PFSK-1 (cell line): ENCODE results near the gene SERPINB1.

Experiments
- FOXP2 ChIP-seq: optimal IDR thresholded peaks from 2 replicates; pipeline ENCODE3; 2011; ENCODE audit warnings: borderline replicate concordance, control low read depth, inconsistent platforms; ENCODE audit not compliant: insufficient read depth; ENCODE audit errors: extremely low read length, extremely low read depth
- POLR2AphosphoS5 ChIP-seq: IDR thresholded peaks from 2 replicates; pipeline ENCODE4 v1.6.1; 2012; ENCODE audit warnings: low read depth, mild to moderate bottlenecking, control low read depth, low read length, moderate library complexity
- REST ChIP-seq, 2 experiments: IDR thresholded peaks; 2 replicates each; pipeline versions ENCODE4 v1.6.1 to v1.8.0; 2011 to 2012; ENCODE audit warnings: low read depth in 2 of 2, low read length in 2 of 2, control low read depth in 1 of 2, inconsistent platforms in 1 of 2, mild to moderate bottlenecking in 1 of 2, moderate library complexity in 1 of 2; ENCODE audit not compliant: insufficient read depth in 1 of 2
- SIN3A ChIP-seq: IDR thresholded peaks from 2 replicates; pipeline ENCODE4 v1.6.1; 2012; ENCODE audit warnings: mild to moderate bottlenecking, low read length, moderate library complexity, borderline replicate concordance; ENCODE audit not compliant: insufficient read depth
- TAF1 ChIP-seq: IDR thresholded peaks from 2 replicates; pipeline ENCODE4 v1.6.1; 2012; ENCODE audit warnings: low read length, control low read depth, borderline replicate concordance; ENCODE audit not compliant: insufficient read depth

SERPINB1 gene

GRCh38 chr6:2852514-2852855 lies 10.8 kb upstream of the SERPINB1 start:
- TF ChIP-seq TAF1 = no peak
- TF ChIP-seq POLR2AphosphoS5 = no peak
- TF ChIP-seq SIN3A = no peak
- TF ChIP-seq REST (IDR thresholded peaks at IDR 0.05; ENCODE audit: insufficient read depth in 1 of 2, low read depth in 2 of 2, low read length in 2 of 2) = no peak
- TF ChIP-seq FOXP2 = no peak

GRCh38 chr6:2851727-2852513 lies 10.3 kb upstream of the SERPINB1 start:
- TF ChIP-seq SIN3A (no peak), REST (IDR thresholded peaks at IDR 0.05; ENCODE audit: insufficient read depth in 1 of 2, low read depth in 2 of 2, low read length in 2 of 2) (no peak), TAF1 (no peak), FOXP2 (no peak), POLR2AphosphoS5 (no peak)

- TF ChIP-seq REST (IDR thresholded peaks at IDR 0.05; ENCODE audit: insufficient read depth in 1 of 2, low read depth in 2 of 2, low read length in 2 of 2) = no peak
- no peak for TF ChIP-seq SIN3A
- TF ChIP-seq POLR2AphosphoS5 = no peak
- no peak for TF ChIP-seq TAF1
- no peak for TF ChIP-seq FOXP2
These were observed 9.0 kb upstream of the SERPINB1 start for GRCh38 chr6:2850538-2851113.

- TF ChIP-seq FOXP2 (no peak), REST (IDR thresholded peaks at IDR 0.05; ENCODE audit: insufficient read depth in 1 of 2, low read depth in 2 of 2, low read length in 2 of 2) (no peak), TAF1 (no peak), SIN3A (no peak), POLR2AphosphoS5 (no peak)
These were observed 7.2 kb upstream of the SERPINB1 start for GRCh38 chr6:2848851-2849250.
